Kidney (tissue), 14 donors: ENCODE measurements around the gene NOL3. TPM values are rescaled to one million over a fixed set of nuclear protein-coding genes. Genes with fewer than 3 reads are reported as not detected.

ENCODE experiments used
- DNase-seq, 5 donors: peaks; one replicate each; pipeline ENCODE4 v3.0.0-alpha.2; 2013 to 2020
- FAIRE-seq: peaks from 2 replicates; lab custom pipeline; 2012; peaks lifted over from hg19 to GRCh38; lab: Jason Lieb, UNC
- H3K27ac ChIP-seq, 2 donors: one replicate each; pipeline ENCODE4 v1.7.0; 2013; ENCODE audit warnings: low read depth in 2 of 2, low read length in 2 of 2, inconsistent platforms in 1 of 2
- H3K27me3 ChIP-seq: one replicate; pipeline ENCODE4 v1.7.1; 2013; ENCODE audit warnings: low read length, inconsistent platforms; ENCODE audit not compliant: control insufficient read depth, insufficient read depth
- H3K36me3 ChIP-seq, 3 donors: one replicate each; pipeline versions ENCODE4 v1.7.0 to v1.7.1; 2013; ENCODE audit warnings: low read length in 3 of 3, control low read depth in 1 of 3, inconsistent platforms in 1 of 3; ENCODE audit not compliant: insufficient read depth in 3 of 3, control insufficient read depth in 2 of 3
- H3K4me1 ChIP-seq, 3 donors: one replicate each; pipeline versions ENCODE4 v1.7.0 to v1.7.1; 2013; ENCODE audit warnings: low read length in 3 of 3, inconsistent platforms in 1 of 3, low read depth in 1 of 3; ENCODE audit not compliant: control insufficient read depth in 2 of 3, insufficient read depth in 2 of 3
- H3K4me3 ChIP-seq, 3 donors: one replicate each; pipeline versions ENCODE4 v1.7.0 to v1.8.1; 2013; ENCODE audit warnings: low read length in 3 of 3, control low read depth in 1 of 3, inconsistent platforms in 1 of 3
- H3K9ac ChIP-seq, 3 donors: one replicate each; pipeline versions ENCODE4 v1.7.0 to v1.7.1; 2013; ENCODE audit warnings: low read length in 3 of 3, control low read depth in 1 of 3, inconsistent platforms in 1 of 3
- H3K9me3 ChIP-seq, 3 donors: one replicate each; pipeline versions ENCODE4 v1.7.0 to v1.7.1; 2013; ENCODE audit warnings: low read length in 3 of 3, control low read depth in 1 of 3, inconsistent platforms in 1 of 3; ENCODE audit not compliant: control insufficient read depth in 2 of 3, insufficient read depth in 1 of 3
- CTCF ChIP-seq: IDR thresholded peaks from 3 replicates; pipeline ENCODE4 v1.5.1; 2012; ENCODE audit warnings: mild to moderate bottlenecking, moderate library complexity, borderline replicate concordance; ENCODE audit not compliant: insufficient read depth; ENCODE audit errors: extremely low read depth
- intact Hi-C: fragments of 100-400 bp; cut with DNase I; formaldehyde crosslinking; loops from one replicate; pipeline ENCODE4 v1.11.1; 2022
- polyA plus RNA-seq: library from polyadenylated mRNA; stranded (reverse); fragments of 350-450 nt; fragmentation: Illumina TruSeq; extraction: RNeasy Lipid Tissue Mini Kit (QIAGEN cat#74804); gene quantifications from one replicate; pipeline ENCODE4 v1.2.3, GENCODE V29; 2014; ENCODE audit warnings: low read depth, low replicate concordance; ENCODE audit not compliant: insufficient read depth
- total RNA-seq: library from RNA; stranded (reverse); fragmentation: NEBNext Ultra II Directional; extraction: Animal tissue kit (Norgen Biotek cat#: 25700); gene quantifications from one replicate; pipeline ENCODE4 v1.2.1, GENCODE V29; 2021
- donor health status: control.
- donor health status: control.
- donor health status: control.
- donor health status: control.
- donor health status: control.
- donor health status: DM: yes; HTN: yes; CAD: no.
- donor health status: Normal renal cell carcinoma (clear cell type).

NOL3 gene
- total and polyA plus RNA-seq, 2 donors from 2014 or later = 35.3 to 36.4 TPM

DNA sequence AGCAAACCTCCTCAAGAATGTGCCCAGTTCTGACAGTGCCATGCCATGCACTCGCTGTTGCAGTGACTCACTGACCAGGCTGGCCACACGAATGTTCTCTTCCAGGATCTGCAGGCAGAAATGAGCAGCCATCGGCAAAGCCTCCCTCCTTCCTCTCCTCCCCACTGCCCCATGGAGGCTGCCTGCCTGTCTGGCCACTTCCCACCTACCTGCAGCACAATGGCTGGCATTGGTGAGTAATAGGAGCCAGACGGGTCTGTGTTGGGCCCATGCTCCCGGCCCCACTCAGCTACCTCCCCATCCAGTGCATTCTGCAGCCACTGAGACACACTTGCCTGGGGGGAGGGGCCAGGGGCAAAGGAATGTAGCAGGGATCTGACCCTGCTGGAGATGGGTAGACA, 16.2 kb downstream of the NOL3 start:
- peaks cover 0 to 24% (median 9%) of the 10 kb centered on the region in 3 donors for H3K4me1 ChIP-seq
- intact Hi-C loops = no loop called here
- no peak for DNase-seq

GRCh38 chr16:67187175-67187890, 17.0 kb downstream of the NOL3 start:
- Histone ChIP-seq H3K4me3 (no peak overlapping the region), H3K9me3 (no peaks in the 10 kb centered on the region), H3K4me1 (peaks cover 0 to 26% (median 9%) of the 10 kb centered on the region in 3 donors), H3K9ac (no peak overlapping the region), H3K27ac (no peak overlapping the region), H3K27me3 (no peaks in the 10 kb centered on the region), H3K36me3 (no peaks in the 10 kb centered on the region)
- no peak for TF ChIP-seq CTCF
- DNase-seq = no peak
- intact Hi-C loops = no loop called here
- FAIRE-seq = no peak

More for the DNA sequence above, 16.2 kb downstream of the NOL3 start:
- Histone ChIP-seq H3K4me3 (no peak overlapping the region), H3K36me3 (no peaks in the 10 kb centered on the region), H3K9ac (no peak overlapping the region), H3K27ac (no peak overlapping the region), H3K9me3 (no peaks in the 10 kb centered on the region), H3K27me3 (no peaks in the 10 kb centered on the region)
- TF ChIP-seq CTCF = no peak
- FAIRE-seq = no peak

DNA sequence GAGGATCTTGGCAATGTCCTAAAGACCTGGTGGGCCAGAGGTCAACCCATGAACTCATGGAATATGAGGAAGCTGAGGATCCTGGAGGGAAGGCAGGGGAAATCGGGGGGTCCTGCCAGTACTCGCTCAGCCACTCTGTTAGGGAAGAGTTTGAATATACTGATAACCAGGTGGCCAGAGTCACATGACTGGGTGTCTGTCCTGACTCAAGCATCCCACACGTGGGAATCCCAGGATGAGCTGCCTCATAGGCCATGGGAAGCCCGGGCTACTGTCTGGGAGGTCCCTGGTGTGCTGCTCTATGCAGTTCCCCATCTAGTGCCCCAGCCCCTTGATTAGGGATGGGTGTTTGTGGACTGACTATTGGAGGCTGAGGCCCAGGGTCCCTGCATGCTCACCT, 18.0 kb downstream of the NOL3 start:
- no peak overlapping the region for H3K27ac ChIP-seq
- no peak overlapping the region for H3K9ac ChIP-seq
- FAIRE-seq = no peak
- no peak for DNase-seq
- peaks cover 0 to under 1% (median 0%) of the 10 kb centered on the region in 3 donors for H3K36me3 ChIP-seq
- no peaks in the 10 kb centered on the region for H3K27me3 ChIP-seq
- no peak overlapping the region for H3K4me3 ChIP-seq
- intact Hi-C loops = no loop called here
- no peaks in the 10 kb centered on the region for H3K9me3 ChIP-seq
- peaks cover 0 to 29% (median 11%) of the 10 kb centered on the region in 3 donors for H3K4me1 ChIP-seq
- no peak for TF ChIP-seq CTCF
